Measurements from ENCODE around the gene RPP25L.
"Not testable (repeated sequence)": the region's sequence is repeated elsewhere in the genome, so short reads cannot be mapped to it uniquely, and the experiment has no call there.

The RPP25L gene, protein sequence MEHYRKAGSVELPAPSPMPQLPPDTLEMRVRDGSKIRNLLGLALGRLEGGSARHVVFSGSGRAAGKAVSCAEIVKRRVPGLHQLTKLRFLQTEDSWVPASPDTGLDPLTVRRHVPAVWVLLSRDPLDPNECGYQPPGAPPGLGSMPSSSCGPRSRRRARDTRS

DNA sequence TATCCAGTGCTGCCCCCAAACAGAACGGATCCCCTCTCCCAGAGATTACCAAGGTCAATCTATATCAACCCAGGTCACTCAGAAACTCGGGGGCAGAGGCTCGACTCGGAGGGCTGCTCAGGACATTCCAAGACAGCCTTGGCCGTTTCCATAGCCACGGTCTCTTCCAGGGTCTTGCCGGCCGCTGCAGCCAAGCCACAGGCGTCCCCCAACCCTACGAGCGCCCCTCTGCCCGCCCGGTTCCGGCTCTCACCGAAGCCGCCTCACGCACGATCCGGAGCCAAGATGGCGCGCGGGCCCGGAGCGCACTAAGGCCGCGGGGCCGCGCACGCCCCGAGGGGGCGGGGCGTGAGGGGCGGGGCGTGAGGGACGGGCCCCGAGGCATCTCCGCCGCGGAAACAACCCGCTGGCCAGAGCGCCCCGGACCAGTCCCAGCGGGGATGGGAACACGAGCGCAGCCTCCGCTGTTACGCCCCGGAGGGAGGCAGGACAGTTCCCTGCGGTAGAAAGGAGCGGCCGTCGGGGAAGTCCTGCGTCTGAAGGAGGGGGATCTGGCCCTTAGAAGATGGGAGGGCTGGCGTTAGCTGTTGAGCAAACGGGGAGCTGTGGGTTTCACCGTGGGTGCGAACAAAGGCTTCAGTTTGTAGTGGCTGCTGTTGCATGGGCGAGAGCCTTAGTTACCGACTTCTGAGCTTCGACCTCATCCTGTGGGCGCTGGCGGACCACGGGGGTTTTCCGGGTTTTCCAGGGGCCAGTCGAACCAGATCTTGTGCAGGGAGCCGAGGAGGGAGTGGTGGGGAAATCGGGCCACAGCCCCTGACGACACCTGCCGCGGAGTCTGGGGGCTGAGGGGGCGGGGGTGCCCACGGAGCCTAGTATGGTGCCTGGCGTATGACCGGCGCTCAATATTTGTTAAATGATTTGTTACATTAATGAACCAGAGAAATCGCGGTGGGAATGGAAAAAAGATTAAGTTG lies at the start of gene RPP25L:
RPP25L (minus strand) TSS at position 287 of the 977 bp plus-strand sequence. CDS start 801 bp downstream, outside the sequence.
- DNase-seq, result peak; percentile 48

DNA sequence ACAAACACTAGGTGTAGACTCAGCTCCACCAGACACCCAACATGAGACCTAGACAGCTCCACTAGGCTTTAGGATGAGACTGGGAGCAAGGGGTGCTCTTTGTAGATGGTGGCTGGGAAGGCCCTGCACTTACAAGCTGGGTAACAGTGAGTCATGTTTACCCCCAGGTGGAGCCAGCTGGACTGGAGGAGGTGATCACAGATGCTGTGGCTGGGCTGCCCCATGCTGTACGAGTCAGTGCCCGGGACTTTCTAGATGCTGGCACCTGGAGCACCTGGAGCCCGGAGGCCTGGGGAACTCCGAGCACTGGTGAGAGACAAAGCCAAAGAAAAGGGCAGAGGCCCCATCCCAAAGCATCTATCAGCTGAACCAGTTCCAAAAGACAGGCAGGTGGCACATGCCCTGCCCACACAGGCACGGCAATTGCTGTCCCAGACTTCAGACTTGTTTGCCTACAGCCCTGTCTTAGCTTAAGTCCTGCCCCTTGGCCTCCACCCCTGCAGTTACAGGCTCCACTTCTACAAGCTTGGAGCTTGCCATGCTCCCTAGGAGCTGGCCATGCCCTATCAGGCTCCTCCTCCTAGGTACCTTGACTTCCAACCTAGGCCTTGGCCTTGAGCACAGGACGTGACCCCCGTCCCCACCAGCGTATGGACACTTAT lies 47.8 kb upstream of the RPP25L start:
- no peak for DNase-seq

DNA sequence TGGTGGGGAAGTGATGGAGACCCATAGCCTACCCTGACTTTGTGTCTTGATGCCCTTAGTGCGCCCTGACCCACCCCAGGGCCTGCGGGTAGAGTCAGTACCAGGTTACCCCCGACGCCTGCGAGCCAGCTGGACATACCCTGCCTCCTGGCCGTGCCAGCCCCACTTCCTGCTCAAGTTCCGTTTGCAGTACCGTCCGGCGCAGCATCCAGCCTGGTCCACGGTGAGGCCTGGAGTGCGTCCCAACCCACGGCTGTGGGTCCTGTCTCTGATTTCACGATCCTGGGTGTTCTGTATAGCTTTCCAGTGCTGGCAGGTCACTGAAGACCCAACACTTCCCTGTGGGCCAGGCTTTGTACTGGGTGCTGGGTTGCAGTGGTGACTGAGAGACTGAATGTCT lies 46.6 kb upstream of the RPP25L start:
- DNase-seq, result no peak

DNA sequence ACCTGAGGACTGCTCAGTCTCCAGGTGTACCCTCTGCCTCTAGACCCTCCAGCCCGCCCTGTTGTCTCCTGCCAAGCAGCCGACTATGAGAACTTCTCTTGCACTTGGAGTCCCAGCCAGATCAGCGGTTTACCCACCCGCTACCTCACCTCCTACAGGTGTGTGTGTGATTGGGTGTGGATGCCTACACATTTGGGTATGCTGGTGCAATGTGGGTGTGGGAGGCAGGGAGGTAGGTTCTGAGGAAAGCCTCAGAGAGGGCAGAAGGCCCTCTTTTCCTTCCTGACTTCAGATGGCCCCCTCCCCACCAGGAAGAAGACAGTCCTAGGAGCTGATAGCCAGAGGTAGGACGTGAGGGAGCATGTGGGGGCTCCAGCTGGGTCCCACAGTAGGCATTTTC lies 45.1 kb upstream of the RPP25L start:
- DNase-seq, result no peak

DNA sequence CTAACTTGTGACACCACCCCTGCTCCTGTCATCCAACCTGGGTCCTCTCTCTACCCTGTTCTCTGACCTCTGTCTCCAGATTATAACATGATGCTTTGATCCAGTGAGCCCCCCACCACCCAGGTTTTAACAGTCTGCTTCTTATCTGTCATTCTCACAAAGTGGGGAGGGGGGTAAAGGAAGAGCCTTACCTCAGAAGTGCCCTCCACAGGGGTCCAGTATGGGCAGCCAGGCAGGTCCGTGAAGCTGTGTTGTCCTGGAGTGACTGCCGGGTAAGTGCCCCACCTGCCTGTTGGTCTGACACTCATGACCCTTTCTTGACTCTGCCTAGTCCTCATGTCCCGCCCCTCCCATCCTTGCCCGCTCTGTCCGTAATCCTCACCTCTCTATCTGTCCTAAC lies 43.5 kb upstream of the RPP25L start:
- no peak for DNase-seq

DNA sequence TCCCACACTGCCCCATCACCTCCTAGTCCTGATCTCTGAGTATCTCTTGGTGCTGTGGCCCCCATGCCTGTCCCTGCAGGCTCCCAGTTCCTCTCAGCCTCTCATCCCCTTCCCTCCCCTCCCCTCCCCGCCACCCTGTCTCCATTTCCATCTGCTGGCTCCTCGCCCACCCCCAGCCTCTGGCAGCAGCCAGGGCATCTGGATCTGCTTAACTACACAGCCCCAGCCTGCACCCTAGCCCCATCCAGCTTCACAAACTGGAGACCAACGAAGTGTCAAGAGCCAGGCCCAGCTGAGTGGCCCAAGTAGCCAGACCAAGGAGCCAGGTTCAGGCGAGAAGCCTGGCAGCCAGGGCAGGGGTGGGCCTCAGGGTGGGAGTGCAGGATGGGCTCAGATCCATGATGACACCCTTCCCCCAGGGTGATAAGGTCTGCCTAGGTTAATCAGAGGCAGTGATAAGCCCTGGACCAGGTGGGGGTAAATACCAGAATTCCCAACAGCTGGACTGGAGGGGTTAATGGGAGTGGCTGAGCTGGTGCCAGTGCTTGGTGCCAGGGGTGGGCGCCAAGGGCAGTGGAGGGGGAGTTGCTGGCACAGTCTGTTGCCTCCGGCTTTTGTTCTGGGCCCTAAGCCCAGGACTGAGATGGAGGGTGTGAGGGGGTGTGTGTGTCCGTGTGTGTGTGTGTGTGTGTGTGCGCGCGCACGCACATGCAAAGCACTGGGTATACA lies 42.6 kb upstream of the RPP25L start:
- DNase-seq, result peak; percentile 93

DNA sequence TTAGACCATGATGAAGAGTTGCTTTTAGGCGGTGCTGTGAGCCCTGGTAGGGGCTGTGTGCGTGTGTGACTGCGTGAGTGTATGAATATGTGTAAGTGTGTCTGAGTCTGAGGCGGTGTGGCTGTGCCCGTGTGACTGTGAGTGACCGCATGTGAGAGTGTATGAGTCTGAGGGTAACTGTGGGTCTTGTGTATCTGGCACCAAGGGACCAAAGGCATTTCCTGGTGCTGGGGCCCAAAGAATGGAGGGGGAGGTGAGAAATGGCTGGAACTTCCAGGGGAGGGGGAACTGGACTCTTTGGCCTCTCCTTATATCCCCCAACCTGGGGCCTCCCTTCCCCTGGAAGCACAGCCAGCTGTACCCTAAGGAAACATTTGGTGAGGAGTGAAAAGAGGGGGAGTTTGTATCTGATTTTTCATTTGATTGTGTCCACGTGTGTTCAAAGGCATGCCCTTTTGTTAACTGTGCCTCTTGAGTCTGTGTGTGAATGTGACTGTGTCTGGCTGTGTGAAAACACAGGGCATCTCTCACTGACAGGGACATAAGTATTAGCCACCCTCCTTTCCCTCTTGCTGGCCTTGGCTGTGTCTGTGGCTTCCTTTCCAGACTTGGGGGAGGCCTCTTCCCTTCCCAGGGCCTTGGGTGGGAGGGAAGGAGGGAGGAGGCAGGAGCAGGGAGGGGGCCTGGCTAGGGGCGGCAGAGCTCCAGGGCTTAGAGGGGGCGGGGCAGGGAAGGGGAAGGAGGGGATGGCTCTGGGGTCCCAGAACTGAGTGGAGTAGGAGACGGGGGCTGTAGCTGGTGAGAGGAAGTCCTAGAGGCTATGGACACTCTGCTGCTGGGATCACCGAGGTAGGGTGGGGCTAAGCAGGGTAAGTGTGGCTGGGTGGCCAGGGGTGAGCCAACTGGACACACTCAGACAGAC lies 41.5 kb upstream of the RPP25L start:
- DNase-seq, result no peak

DNA sequence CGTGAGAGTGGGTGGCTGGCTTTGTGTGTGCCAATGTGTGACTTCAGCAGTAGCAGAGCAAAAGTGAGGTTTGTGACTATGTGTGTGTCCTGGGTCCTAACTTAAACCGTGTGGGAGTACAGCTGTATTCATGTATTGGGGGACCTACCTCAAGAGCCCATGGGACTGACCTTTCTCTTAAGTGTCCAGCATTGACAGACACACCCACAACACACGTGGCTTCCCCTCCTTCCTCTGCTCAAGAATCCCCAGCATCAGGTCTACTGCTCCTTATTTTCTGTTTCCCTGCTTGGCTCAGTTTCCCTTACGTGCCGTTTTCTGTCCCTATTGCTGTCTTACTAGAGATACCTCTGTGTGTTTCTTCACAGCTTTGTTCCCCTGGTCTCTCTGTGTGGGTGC lies 40.7 kb upstream of the RPP25L start:
- no peak for DNase-seq

DNA sequence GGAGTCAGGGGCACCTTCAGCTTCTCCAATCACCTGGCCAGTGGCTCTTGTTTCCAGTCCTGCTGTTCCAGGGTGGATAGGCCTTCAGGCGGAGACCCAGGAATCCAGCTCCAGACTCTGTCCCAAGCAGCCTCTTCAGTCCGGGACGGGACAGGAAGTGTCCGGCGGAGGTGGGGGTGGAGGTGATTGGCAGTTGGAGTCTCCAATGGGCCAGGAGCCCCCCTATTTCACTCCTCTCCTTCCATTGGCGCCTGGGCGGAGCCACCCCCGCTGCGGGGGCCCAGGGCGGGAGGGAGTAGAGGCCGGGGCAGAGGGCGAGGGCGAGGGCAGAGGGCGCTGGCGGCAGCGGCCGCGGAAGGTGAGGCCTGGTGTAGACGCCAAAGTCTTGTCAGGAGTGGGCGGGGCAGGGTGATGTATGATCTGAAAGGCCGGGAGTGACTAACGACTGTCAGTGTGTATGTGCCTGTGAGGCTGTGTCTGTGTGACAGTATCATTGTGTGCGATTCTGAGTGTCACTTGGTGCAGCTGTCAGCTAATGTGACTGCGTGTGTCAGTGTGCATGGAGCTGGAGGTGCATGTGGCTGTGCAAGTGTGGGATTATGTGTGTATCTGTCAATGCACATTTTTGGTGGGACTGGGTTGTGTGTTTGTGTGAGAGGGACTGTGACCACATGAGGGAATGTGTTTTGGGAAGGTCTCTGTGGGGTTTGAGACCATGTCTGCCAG lies 40.1 kb upstream of the RPP25L start, which contains the start of gene IL11RA:
IL11RA (plus strand) TSS at position 310 of the 726 bp plus-strand sequence. CDS start 3,033 bp downstream, outside the sequence.
- DNase-seq, result no peak

DNA sequence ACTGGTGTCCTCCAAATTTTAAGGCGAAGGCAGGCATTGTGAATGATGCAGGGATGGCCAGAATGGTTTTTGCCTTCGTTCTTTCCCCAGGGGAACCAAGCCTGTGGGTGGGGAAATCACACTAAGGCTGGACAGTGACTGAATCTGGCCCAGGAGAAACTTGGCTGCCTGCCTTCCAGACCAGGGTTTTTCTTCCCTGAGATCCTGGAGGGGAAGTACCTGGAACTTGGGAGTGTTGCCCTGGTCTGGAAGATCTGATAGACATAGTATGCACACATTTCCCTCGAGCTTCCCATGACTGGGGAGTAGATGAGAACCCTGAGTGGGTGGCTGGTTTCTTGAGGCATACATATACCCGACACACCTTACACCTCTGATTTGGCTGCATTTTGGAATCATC lies 39.4 kb upstream of the RPP25L start:
- no peak for DNase-seq

DNA sequence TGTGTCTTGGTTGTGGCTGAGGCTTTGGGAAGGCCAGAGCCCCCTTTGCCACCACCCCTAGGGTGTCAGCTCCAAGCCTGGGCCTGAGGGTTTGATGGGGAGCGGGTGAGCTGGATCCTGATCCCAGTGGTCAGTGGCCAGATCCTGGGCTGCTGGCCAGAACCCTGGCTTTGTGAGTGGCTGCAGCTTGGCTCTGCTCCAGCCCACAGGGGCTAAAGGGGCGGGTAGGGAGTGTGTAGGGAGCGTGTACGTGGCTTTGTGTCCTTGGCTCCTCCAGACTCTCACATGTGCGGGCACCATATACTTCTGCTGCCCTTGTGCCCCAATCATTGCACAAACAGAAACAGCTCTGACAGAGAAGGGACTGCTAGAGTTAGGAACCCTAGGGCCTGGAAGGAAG lies 38.9 kb upstream of the RPP25L start:
- DNase-seq, result no peak

DNA sequence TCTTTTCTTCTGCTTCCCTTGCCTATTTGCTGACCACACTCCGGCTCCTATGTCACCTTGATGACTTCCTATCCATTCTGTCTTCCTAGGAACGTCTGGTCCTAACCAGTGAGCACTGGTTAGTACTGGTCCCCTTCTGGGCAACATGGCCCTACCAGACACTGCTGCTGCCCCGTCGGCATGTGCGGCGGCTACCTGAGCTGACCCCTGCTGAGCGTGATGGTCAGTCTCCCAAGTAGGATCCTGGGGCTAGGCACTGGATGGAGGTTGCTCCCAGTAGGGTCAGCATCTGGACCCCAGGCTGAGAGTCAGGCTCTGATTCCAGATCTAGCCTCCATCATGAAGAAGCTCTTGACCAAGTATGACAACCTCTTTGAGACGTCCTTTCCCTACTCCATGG lies 36.8 kb upstream of the RPP25L start:
- no peak for DNase-seq

DNA sequence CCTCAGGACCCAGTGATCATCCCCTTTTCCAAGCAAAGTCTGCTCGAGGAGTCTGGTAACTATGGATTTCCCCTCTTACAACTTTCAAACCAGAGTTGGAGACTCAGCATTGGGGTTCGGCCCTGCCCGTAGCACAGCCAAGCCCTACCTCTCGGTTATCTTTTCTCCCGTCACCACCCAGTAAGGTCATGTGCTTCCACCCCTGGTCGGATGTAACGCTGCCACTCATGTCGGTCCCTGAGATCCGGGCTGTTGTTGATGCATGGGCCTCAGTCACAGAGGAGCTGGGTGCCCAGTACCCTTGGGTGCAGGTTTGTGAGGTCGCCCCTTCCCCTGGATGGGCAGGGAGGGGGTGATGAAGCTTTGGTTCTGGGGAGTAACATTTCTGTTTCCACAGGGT lies 35.8 kb upstream of the RPP25L start:
- DNase-seq, result no peak

DNA sequence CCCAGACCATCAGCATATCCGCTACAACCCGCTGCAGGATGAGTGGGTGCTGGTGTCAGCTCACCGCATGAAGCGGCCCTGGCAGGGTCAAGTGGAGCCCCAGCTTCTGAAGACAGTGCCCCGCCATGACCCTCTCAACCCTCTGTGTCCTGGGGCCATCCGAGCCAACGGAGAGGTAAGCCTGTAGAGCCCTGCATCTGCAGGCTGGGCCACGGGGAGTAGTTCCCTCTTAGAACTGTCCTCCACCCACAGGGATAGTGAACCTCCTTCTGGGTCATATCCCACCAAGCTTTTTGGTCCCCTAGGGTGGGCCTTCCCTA lies 35.1 kb upstream of the RPP25L start:
- no peak for DNase-seq

DNA sequence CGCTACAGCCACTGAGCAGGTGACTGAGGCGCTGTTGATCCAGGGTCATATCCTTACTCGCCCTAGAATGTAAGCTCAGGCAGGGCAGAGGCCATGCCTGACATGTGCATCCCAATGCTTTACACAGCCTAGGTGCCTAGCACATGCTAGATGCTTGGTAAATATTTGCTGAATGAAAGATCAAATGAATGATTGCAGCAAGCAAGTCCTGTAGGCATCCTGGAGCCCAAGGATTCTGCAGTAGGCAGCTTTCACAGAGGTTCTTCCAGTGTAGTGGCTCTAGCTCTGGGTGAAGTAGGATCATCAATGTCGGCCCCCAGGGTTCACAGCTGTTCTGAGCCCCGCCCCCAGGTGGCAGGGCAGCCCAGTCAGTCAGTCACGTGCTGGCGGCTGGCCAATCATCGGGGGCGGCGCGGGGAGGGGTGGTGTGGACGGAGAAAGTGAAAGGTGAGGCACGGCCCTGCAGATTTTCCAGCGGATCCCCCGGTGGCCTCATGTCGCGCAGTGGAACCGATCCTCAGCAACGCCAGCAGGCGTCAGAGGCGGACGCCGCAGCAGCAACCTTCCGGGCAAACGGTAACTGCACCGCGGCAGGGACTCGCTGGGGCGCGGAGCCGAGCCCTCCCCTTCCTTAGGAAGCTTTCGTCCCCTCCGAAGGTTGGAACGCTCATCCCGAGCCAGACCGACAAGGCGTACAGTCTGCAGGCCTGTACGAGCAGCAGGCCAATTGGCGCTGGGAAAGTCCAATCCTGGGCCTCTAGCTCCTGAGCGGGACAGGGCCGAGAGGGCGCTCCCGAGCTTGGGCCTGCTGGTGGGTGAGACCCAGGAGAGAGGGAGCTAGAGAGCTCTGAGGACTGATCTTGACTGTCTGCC lies 34.5 kb upstream of the RPP25L start, which contains the start of gene GALT:
GALT (plus strand) TSS at position 465 of the 873 bp plus-strand sequence; CDS start at position 495, 30 bp downstream.
- DNase-seq, result no peak

DNA sequence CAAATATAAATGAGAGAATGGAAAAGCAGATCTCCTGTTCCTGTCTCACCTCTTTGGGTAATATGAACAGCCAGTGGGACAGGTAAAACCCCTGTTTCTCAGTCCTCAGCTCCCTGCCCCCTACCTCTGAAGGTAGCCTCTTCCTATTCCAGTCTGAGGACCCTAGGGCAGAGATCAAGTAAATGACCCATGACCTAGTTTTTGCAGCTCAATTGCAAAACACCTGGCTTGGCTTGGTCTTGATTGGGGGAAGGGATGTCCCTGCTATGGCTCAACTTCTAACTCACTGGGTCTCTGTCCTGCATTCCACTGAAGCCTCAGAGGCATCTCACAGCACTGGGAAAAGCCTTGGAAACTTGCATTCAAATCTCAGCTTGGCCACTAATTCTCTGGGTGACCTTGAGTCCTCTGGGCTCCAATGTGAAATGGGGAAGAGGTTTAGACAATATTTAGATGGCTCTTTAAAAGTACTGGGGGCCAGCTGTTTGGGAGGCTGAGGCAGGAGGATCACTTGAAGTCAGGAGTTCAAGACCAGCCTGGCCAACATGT lies 32.9 kb upstream of the RPP25L start:
- no peak for DNase-seq

DNA sequence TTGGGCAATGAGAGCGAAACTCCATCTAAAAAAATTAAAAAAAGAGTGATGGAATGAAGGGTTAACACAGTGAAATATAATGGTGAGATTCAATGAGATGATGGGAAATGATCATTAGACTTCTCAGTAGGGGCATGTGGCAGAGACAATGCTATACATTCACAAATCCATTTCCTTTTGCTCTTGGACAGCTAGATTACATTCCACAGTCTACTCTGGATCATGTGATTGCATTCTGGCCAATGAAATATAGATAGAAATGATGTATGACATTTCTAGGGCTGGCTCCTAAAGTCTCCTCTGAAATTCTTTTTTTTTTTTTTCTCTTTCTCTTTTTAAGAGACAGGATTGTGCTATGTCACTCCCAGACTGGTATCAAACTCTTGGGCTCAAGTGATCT lies 30.8 kb upstream of the RPP25L start:
- no peak for DNase-seq

DNA sequence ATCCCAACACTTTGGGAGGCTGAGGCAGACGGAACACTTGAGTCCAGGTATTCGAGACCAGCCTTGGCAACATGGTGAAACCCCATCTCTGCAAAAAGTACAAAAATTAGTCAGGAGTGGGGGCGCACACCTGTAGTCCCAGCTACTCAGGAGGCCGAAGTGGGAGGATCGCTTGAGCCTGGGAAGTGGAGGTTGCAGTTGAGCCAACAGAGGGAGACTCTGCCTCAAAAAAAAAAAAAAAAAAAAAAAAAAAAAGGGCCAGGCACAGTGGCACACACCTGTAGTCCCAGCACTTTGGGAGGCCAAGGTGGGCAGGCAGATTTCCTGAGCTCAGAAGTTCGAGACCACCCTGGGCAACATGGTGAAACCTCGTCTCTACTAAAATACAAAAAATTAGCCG lies 27.4 kb upstream of the RPP25L start:
- DNase-seq, result not testable (repeated sequence)

DNA sequence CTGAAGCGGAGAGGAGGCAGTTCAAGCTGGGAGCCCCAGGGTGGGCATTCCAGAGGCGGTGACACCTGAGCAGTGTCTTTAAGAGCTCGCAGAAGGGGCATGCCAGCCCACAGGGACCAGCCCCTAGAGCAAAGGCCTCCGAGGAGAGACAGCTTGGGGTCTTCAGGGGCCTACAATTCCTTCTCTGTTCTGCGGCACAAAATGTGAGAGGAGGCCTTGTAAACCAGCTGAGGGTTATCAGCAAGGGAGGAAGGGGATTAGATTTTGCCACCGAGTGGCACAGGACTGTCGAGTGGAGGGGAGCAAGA lies 26.2 kb upstream of the RPP25L start:
- DNase-seq, result no peak
